HCT116 (cell line): ENCODE results near the gene KIF1A. TPM values are rescaled to one million over a fixed set of nuclear protein-coding genes. Genes with fewer than 3 reads are reported as not detected.

Source experiments
- ATAC-seq: fragments of 200-7000 bp; cut with Tn5 transposase; 2 replicates; pipeline ENCODE4 v1.9.1; 2020; ENCODE audit warnings: mild to moderate bottlenecking, moderate library complexity
- BruUV-seq: library from RNA; stranded (reverse); fragments of 400-500 nt; replicated peaks from 2 replicates; lab custom pipeline; 2021; lab: Mats Ljungman, UMichigan
- CTCF ChIA-PET: fragments of 300-600 bp; sonication (Branson Sonifier 250); formaldehyde crosslinking; loops from one replicate; lab custom pipeline; 2021; ENCODE audit warnings: antibody characterized with exemption; lab: Charles Lee
- POLR2A ChIA-PET: fragments of 300-600, 350-600 bp; sonication (Branson Sonifier 250); formaldehyde crosslinking; loops from one replicate; lab custom pipeline; 2021; ENCODE audit warnings: antibody characterized with exemption; lab: Charles Lee
- RAD21 ChIA-PET, 2 experiments: fragments of 300-600 bp; sonication (Branson Sonifier 250); formaldehyde crosslinking; loops; one replicate each; lab custom pipeline; 2023; ENCODE audit warnings: low total read pairs in 2 of 2; ENCODE audit not compliant: uncharacterized antibody in 2 of 2, unreplicated experiment in 2 of 2, low non-redundant PET in 1 of 2; lab: Charles Lee
- DNase-seq: peaks from one replicate; pipeline ENCODE4 v3.0.0-alpha.2; 2010; ENCODE audit warnings: low read depth, low spot score
- H2AFZ ChIP-seq: fragments of 200-600 bp; shearing (Covaris generic), sonication (generic); 2 replicates; pipeline ENCODE4 v1.6.1; 2017; ENCODE audit warnings: low read depth, mixed run types, mixed read lengths, antibody characterized with exemption, low read length; ENCODE audit not compliant: poor library complexity, severe bottlenecking
- H3K27ac ChIP-seq: 2 replicates; pipeline ENCODE4 v1.5.1; 2012; ENCODE audit warnings: low read depth, low read length
- H3K27me3 ChIP-seq: fragments of 200-600 bp; sonication (generic); 2 replicates; pipeline ENCODE4 v1.6.1; 2016; ENCODE audit warnings: mixed run types, low read length, mixed read lengths; ENCODE audit not compliant: insufficient read depth
- H3K36me3 ChIP-seq, 2 experiments: fragments of 200-500 bp in 1 of 2; fragments of 200-600 bp in 1 of 2; sonication (Bioruptor generic) in 1 of 2; sonication (generic) in 1 of 2; 2 replicates each; pipeline versions ENCODE4 v1.5.1 to v1.6.1; 2014 to 2016; ENCODE audit warnings: low read length in 2 of 2, inconsistent platforms in 1 of 2, mixed read lengths in 1 of 2, mixed run types in 1 of 2; ENCODE audit not compliant: insufficient read depth in 2 of 2, control insufficient read depth in 1 of 2
- H3K4me1 ChIP-seq, 2 experiments: fragments of 200-600 bp in 1 of 2; sonication (generic) in 1 of 2; 2 replicates each; pipeline versions ENCODE4 v1.5.1 to v1.6.1; 2012 to 2017; ENCODE audit warnings: low read length in 2 of 2, inconsistent platforms in 1 of 2, mild to moderate bottlenecking in 1 of 2, mixed read lengths in 1 of 2, mixed run types in 1 of 2, moderate library complexity in 1 of 2; ENCODE audit not compliant: insufficient read depth in 2 of 2, control insufficient read depth in 1 of 2
- H3K4me2 ChIP-seq: fragments of 200-600 bp; sonication (generic); 2 replicates; pipeline ENCODE4 v1.6.1; 2017; ENCODE audit warnings: mixed run types, low read length, mixed read lengths
- H3K4me3 ChIP-seq, 2 experiments: fragments of 200-600 bp in 1 of 2; sonication (generic) in 1 of 2; replicated peaks in 1 of 2; 2 replicates each; pipeline ENCODE4 v1.5.1; 2011 to 2016; ENCODE audit warnings: low read length in 2 of 2, control low read depth in 1 of 2, low read depth in 1 of 2, mild to moderate bottlenecking in 1 of 2, mixed read lengths in 1 of 2, mixed run types in 1 of 2
- H3K79me2 ChIP-seq: fragments of 200-600 bp; sonication (generic); 2 replicates; pipeline ENCODE4 v1.6.1; 2017; ENCODE audit warnings: mild to moderate bottlenecking, mixed run types, low read length, moderate library complexity, mixed read lengths; ENCODE audit not compliant: insufficient read depth
- H3K9ac ChIP-seq: fragments of 200-600 bp; sonication (generic); 2 replicates; pipeline ENCODE4 v1.6.1; 2016; ENCODE audit warnings: low read length, mixed read lengths
- H3K9me2 ChIP-seq: fragments of 200-600 bp; sonication (generic), shearing (Covaris generic); 2 replicates; pipeline ENCODE4 v1.6.1; 2017; ENCODE audit warnings: mixed run types, mild to moderate bottlenecking, moderate library complexity; ENCODE audit not compliant: insufficient read depth
- H3K9me3 ChIP-seq, 2 experiments: fragments of 200-500 bp in 1 of 2; fragments of 200-600 bp in 1 of 2; sonication (Bioruptor generic) in 1 of 2; sonication (generic) in 1 of 2; 2 replicates each; pipeline ENCODE4 v1.6.1; 2014 to 2017; ENCODE audit warnings: low read length in 2 of 2, mixed read lengths in 2 of 2, inconsistent platforms in 1 of 2, low read depth in 1 of 2, mild to moderate bottlenecking in 1 of 2, mixed run types in 1 of 2, moderate library complexity in 1 of 2; ENCODE audit not compliant: control insufficient read depth in 1 of 2, insufficient read depth in 1 of 2
- H4K20me1 ChIP-seq: fragments of 200-600 bp; sonication (generic), shearing (Covaris generic); 2 replicates; pipeline ENCODE4 v1.6.1; 2017; ENCODE audit warnings: mixed run types, mild to moderate bottlenecking, moderate library complexity; ENCODE audit not compliant: insufficient read depth
- ATF3 ChIP-seq: IDR thresholded peaks from 2 replicates; pipeline ENCODE4 v1.6.1; 2012
- CBX3 ChIP-seq: IDR thresholded peaks from 2 replicates; pipeline ENCODE4 v1.6.1; 2012; ENCODE audit warnings: low read depth
- EGR1 ChIP-seq: IDR thresholded peaks from 2 replicates; pipeline ENCODE4 v1.6.1; 2012; ENCODE audit warnings: low read depth
- EZH2phosphoT487 ChIP-seq: fragments of 200-600 bp; IDR thresholded peaks from 2 replicates; pipeline ENCODE4 v1.6.1; 2018; ENCODE audit warnings: antibody characterized with exemption, borderline replicate concordance
- FOSL1 ChIP-seq: IDR thresholded peaks from 2 replicates; pipeline ENCODE4 v1.6.1; 2012; ENCODE audit warnings: low read depth
- JUND ChIP-seq: IDR thresholded peaks from 2 replicates; pipeline ENCODE4 v1.6.1; 2012
- MAX ChIP-seq: IDR thresholded peaks from 2 replicates; pipeline ENCODE4 v1.6.1; 2012
- RAD21 ChIP-seq: IDR thresholded peaks from 2 replicates; pipeline ENCODE4 v1.6.1; 2012; ENCODE audit warnings: low read depth, mild to moderate bottlenecking
- REST ChIP-seq: IDR thresholded peaks from 2 replicates; pipeline ENCODE4 v1.6.1; 2012; ENCODE audit warnings: low read depth
- SP1 ChIP-seq: IDR thresholded peaks from 2 replicates; pipeline ENCODE4 v1.6.1; 2012; ENCODE audit warnings: low read depth
- YY1 ChIP-seq: IDR thresholded peaks from 2 replicates; pipeline ENCODE4 v1.6.1; 2011; ENCODE audit warnings: low read length, low read depth, moderate library complexity, mild to moderate bottlenecking; ENCODE audit not compliant: insufficient replicate concordance; ENCODE audit errors: extremely low read depth
- ZBTB33 ChIP-seq: IDR thresholded peaks from 2 replicates; pipeline ENCODE4 v1.6.1; 2011; ENCODE audit warnings: mild to moderate bottlenecking, low read length, moderate library complexity; ENCODE audit not compliant: insufficient replicate concordance; ENCODE audit errors: extremely low read depth
- ZFX ChIP-seq: fragments of 450-650 bp; IDR thresholded peaks from 2 replicates; pipeline ENCODE4 v1.6.1; 2017
- ZNF274 ChIP-seq: fragments of 200-500 bp; sonication (Bioruptor generic); IDR thresholded peaks from 2 replicates; pipeline ENCODE4 v1.6.1; 2014; ENCODE audit warnings: mild to moderate bottlenecking, low read depth, low read length, inconsistent platforms
- intact Hi-C: fragments of 100-400 bp; cut with micrococcal nuclease; formaldehyde crosslinking; loops from 2 replicates; pipeline ENCODE4 v1.10.0; 2022
- total RNA-seq: library from RNA; stranded (reverse); gene quantifications from one replicate; pipeline ENCODE4 v1.2.1, GENCODE V29; 2021; ENCODE audit not compliant: unreplicated experiment

KIF1A gene
- total RNA-seq, 1 experiment from 2014 or later = 0.27 TPM

GRCh38 chr2:240795916-240796510, 24.0 kb downstream of the KIF1A start:
- Histone ChIP-seq H3K9me2 (no peaks in the 10 kb centered on the region), H3K79me2 (no peaks in the 10 kb centered on the region), H3K4me2 (no peak overlapping the region), H3K9me3 (no peaks in the 10 kb centered on the region), H3K4me1 (no peaks in the 10 kb centered on the region), H3K27me3 (peaks cover 6% of the 10 kb centered on the region; the same call in 1 of the 2 replicates), H4K20me1 (no peaks in the 10 kb centered on the region), H2AFZ (no peak overlapping the region), H3K9ac (no peak overlapping the region), H3K36me3 (no peaks in the 10 kb centered on the region), H3K4me3 (no peak overlapping the region), H3K27ac (no peak overlapping the region)
- intact Hi-C loops = no loop called here
- no peak for DNase-seq
- ChIA-PET POLR2A (no interaction called here), CTCF (no interaction called here), RAD21 (no interaction called here)
- ATAC-seq = no peak
- TF ChIP-seq ZFX (no peak), EZH2phosphoT487 (no peak), ZBTB33 (no peak), RAD21 (no peak), EGR1 (no peak)
- TF ChIP-seq, all 23 proteins: peak for 0
- BruUV-seq = no TSS peak

GRCh38 chr2:240795454-240795853, 24.6 kb downstream of the KIF1A start:
- Histone ChIP-seq H3K27ac (no peak overlapping the region), H3K27me3 (peaks cover 4% of the 10 kb centered on the region; the same call in 1 of the 2 replicates), H3K9ac (no peak overlapping the region), H3K9me2 (no peaks in the 10 kb centered on the region), H2AFZ (no peak overlapping the region), H3K9me3 (no peaks in the 10 kb centered on the region), H3K36me3 (no peaks in the 10 kb centered on the region), H4K20me1 (no peaks in the 10 kb centered on the region), H3K79me2 (no peaks in the 10 kb centered on the region), H3K4me3 (no peak overlapping the region), H3K4me2 (no peak overlapping the region), H3K4me1 (no peaks in the 10 kb centered on the region)
- RAD21 ChIA-PET = no interaction called here
- no peak for DNase-seq
- POLR2A ChIA-PET = no interaction called here
- intact Hi-C loops = no loop called here
- ATAC-seq = no peak
- BruUV-seq = no TSS peak
- CTCF ChIA-PET = no interaction called here
- TF ChIP-seq ZNF274 (no peak), YY1 (no peak), CBX3 (no peak), REST (no peak), JUND (no peak), SP1 (no peak), MAX (no peak), ATF3 (no peak), FOSL1 (no peak)
